Keratinocyte (primary cell): ENCODE measurements around the gene NPAS3.

Experiments used
- EZH2 ChIP-seq: IDR thresholded peaks from one replicate; pipeline ENCODE4 v1.6.1; 2012; ENCODE audit warnings: inconsistent platforms, mild to moderate bottlenecking, low read length, moderate library complexity
- TF ChIP-seq, protein P1 (sequence below), 3 experiments: IDR thresholded peaks in 1 of 3; conservative IDR thresholded peaks in 1 of 3; optimal IDR thresholded peaks in 1 of 3; 2 replicates in 2 of 3; 3 replicates in 1 of 3; pipeline versions ENCODE3 to v1.5.1; 2011; ENCODE audit warnings: low read length in 3 of 3, mild to moderate bottlenecking in 3 of 3, moderate library complexity in 2 of 3, control low read depth in 1 of 3, inconsistent platforms in 1 of 3; ENCODE audit not compliant: insufficient read depth in 2 of 3; ENCODE audit errors: extremely low read depth in 1 of 3

DNA sequence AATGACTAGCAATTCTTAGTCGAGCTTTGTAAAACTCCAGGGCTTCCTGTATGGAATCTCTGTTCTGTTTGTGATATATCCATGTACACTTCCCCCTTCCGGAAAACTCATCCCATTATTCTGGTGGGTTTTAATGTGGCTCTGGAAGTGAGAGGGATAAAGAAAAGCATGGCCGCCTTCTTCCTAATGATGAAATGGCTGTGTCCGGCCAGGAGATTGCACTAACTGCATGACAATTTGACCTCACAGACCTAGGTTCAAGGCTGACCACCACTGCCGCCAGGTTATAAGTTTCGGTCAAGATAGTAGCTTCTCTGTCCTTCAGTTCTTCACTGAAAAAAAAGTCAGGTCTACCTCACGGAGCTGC is 41.0 kb upstream of the NPAS3 start:
- TF ChIP-seq, protein P1, sequence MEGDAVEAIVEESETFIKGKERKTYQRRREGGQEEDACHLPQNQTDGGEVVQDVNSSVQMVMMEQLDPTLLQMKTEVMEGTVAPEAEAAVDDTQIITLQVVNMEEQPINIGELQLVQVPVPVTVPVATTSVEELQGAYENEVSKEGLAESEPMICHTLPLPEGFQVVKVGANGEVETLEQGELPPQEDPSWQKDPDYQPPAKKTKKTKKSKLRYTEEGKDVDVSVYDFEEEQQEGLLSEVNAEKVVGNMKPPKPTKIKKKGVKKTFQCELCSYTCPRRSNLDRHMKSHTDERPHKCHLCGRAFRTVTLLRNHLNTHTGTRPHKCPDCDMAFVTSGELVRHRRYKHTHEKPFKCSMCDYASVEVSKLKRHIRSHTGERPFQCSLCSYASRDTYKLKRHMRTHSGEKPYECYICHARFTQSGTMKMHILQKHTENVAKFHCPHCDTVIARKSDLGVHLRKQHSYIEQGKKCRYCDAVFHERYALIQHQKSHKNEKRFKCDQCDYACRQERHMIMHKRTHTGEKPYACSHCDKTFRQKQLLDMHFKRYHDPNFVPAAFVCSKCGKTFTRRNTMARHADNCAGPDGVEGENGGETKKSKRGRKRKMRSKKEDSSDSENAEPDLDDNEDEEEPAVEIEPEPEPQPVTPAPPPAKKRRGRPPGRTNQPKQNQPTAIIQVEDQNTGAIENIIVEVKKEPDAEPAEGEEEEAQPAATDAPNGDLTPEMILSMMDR (optimal IDR thresholded peaks at IDR 0.05 in 1 of 3, IDR thresholded peaks at IDR 0.05 in 1 of 3, conservative IDR thresholded peaks at IDR 0.05 in 1 of 3; ENCODE audit: extremely low read depth in 1 of 3, insufficient read depth in 2 of 3, low read length in 3 of 3) = no peak
- TF ChIP-seq EZH2 = no peak
